Measurements from ENCODE around the gene SYNDIG1.

The SYNDIG1 gene

GRCh38 chr20:24578567-24579415, 109.4 kb downstream of the SYNDIG1 start:
- no peak for FAIRE-seq

DNA sequence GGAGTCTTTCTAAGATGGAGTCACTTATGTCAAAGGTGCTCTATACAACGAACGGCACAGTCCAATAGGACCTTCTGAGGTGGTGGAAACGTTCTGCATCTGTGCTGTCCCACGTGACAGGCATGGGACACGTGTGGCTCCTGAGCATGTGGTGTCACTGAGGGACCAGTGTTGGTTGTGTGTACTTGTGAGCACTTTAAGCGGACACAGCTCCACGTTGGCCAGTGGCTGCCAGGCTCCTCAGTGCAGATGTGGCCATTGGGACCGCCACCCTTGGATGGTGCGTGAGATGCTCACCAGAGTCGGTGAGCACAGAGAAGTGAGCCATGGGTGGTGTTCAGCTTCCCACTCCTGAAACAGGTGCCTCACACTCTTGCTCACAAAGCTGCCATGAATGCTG, 110.0 kb downstream of the SYNDIG1 start:
- DNase-seq (ENCODE audit: extremely low spot score, insufficient read length, low read depth) (no peak), FAIRE-seq (no peak)

More at GRCh38 chr20:24578567-24579415, 109.4 kb downstream of the SYNDIG1 start:
- no peak for DNase-seq (ENCODE audit: extremely low spot score, insufficient read length, low read depth)

- FAIRE-seq: no peak
- no peak for DNase-seq (ENCODE audit: extremely low spot score, insufficient read length, low read depth)
Measured at GRCh38 chr20:24580006-24580405, 110.6 kb downstream of the SYNDIG1 start.

DNA sequence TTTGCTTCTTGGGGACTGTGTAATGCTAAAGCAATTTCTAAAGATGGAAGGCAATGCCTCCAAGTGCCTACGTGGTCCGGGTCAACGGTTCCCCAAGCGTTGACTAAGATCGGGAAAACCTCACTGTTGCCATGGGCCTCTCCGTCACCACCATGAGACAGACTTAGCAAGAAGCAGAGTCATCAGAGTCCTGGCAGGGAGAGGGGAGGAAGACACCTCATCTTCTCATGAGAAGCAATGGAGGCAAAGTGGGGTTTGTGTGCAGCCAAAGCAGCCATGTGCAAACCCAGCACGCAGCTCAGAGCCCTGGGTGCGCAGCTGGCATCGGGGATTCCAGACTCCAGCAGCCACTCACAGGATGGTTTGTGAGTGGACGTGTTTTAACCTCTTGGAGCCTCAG, 111.4 kb downstream of the SYNDIG1 start:
- no peak for FAIRE-seq
- DNase-seq (ENCODE audit: extremely low spot score, insufficient read length, low read depth): no peak

DNA sequence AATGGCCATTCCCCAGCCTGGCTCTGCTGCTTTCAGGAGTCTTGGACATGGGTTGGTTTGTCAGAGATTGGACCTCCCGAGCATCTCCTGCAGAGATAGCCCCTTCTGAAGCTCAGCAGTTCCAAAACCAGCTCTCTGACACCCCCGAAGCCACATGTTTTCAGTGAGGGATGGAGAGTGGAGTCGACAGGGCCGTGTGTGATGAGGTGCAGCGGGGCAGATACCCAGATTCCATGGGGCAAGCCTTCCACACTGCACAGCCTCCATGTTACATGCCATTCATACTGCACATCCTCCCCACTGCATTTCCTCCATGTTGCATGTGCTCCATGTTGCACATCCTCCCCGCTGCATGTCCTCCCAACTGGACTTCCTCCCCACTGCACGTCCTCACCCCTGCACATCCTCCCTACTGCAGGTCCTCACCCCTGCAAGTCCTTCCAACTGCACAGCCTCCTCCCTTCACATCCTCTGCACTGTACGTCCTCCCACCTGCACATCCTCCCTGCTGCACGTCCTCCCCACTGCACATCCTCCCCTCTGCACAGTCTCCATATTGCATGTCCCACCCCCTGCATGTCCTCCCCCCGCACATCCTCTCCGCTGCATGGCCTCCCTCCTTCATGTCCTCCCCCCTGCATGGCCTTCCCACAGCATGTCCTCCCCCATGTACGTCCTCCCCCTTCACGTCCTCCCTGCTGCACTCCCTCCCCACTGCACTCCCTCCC, 112.2 kb downstream of the SYNDIG1 start:
- FAIRE-seq (no peak), DNase-seq (ENCODE audit: extremely low spot score, insufficient read length, low read depth) (no peak)

- DNase-seq (ENCODE audit: extremely low spot score, insufficient read length, low read depth) (no peak), FAIRE-seq (no peak)
Measured at GRCh38 chr20:24582373-24583168, 113.1 kb downstream of the SYNDIG1 start.

DNA sequence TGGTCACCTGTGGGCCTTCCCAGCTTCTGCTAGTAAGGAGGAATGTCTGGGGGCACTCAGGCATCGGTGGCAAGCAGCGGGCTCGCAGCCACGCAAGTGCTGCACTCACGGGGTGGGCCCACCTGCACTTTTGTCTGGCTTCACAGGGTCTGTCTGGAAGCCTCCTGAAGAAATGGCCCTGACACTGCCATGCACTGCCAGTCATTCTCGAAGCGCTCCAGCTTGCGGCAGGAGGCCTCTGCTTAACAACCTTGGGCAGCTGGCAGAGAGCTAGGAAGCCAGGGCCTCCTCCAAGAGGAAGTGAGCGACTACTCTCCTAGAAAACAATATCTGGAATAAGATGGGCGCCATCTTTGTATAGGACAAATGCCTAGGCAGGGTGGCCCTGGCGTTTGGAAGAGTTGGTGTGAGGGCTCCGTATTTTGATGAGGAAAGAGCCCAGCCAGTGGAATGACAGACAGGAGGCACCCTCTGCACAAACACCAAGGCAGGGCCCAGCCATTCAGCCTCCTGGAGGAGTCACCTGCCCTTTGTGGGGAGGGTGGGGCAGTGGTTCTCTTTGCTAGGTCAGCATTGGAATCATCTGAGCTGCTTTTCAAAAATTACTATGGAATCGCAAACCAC, 113.9 kb downstream of the SYNDIG1 start:
- FAIRE-seq (no peak), DNase-seq (ENCODE audit: extremely low spot score, insufficient read length, low read depth) (no peak)

DNA sequence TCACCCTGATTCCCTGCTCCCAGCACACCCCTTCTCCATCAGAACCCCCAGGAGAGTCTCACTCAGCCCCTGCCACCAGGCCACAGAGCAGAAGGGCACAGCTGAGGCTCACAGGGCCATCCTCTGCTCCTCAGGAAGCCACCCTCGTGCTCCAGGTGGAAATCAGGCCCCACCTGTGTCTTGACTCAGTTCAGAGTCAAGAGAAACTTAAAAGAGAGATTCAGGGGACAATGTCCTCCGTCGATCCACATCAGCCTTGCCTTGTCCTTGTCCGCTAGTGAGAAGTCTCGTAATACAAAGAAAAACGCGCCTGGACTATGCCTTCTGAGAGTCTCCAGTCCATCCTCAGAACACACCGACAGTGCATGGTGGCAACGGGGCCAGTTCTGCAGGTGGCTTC, 114.6 kb downstream of the SYNDIG1 start:
- no peak for FAIRE-seq
- no peak for DNase-seq (ENCODE audit: extremely low spot score, insufficient read length, low read depth)

GRCh38 chr20:24584538-24585356, 115.3 kb downstream of the SYNDIG1 start:
- FAIRE-seq: no peak
- DNase-seq (ENCODE audit: extremely low spot score, insufficient read length, low read depth): no peak

DNA sequence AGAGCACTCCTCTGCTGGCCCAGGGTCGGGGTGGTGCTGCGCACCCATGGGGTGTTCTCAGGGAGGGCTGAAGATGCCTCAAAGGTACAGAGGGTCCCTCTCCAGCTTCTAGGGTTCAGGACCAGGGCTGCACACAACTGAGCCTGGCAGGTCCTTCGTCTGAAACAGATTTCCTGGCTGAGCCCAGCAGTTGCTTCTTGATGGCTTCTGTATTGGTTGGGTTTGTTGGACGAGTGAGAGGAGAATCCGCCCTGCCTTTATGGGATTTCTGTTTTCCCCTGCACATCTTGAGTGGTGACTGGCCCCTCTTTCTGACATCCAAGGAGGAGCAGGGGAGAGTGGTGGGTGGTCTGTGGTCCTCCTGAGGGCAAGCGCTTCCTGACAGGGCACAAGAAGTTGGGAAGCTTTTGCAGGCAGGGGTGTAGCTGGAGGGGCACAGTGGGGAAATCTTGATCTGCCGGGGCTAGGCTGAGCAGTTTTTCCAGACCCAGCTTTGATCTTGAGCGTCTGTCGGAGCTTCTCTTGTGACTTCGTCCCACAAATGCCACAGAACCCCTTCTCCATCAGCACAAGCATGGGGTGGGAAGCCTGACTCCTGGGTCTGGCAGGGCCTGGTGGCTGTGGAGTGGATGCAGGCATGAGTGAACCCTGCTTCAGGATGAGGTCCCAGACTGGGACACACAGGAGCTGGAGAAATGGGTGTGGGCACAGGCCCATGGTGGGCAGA, 116.5 kb downstream of the SYNDIG1 start:
- no peak for FAIRE-seq
- no peak for DNase-seq (ENCODE audit: extremely low spot score, insufficient read length, low read depth)

GRCh38 chr20:24586523-24586840, 117.1 kb downstream of the SYNDIG1 start:
- DNase-seq (ENCODE audit: extremely low spot score, insufficient read length, low read depth) (no peak), FAIRE-seq (no peak)

DNA sequence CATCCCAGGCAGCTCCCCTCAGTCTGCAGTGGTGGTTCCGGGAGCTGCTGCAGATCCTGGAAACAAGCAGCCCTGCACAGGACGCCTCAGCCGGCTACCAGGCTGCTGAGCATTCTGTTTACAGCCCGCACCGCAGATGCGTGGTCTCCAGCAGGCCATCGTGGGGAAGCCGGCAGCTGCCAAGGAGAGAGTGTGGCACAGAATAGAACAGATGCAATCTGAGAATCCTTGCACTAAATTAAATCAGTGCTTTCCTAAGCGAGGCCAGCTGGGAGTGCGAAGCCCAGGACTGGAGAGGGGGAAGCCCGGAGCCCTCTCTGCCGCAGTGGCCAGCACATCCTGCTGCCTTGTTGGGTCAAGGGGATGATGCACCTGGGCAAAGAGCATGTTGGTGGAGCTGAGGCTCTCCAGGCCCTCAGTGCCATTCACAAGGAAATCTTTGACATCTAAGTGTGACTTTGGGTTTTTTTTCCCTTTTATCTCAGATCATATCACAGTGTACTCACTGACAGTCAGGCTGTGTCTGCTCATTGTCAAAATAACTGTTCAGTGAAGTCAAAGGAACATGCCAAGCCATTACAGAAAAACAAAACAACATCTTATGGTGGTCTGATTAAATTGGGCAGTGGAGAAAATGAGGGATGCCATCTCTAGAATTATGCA, 118.1 kb downstream of the SYNDIG1 start:
- FAIRE-seq: no peak
- DNase-seq (ENCODE audit: extremely low spot score, insufficient read length, low read depth): no peak

GRCh38 chr20:24588047-24588635, 118.7 kb downstream of the SYNDIG1 start:
- DNase-seq (ENCODE audit: extremely low spot score, insufficient read length, low read depth) (no peak), FAIRE-seq (peak; percentile 47)

DNA sequence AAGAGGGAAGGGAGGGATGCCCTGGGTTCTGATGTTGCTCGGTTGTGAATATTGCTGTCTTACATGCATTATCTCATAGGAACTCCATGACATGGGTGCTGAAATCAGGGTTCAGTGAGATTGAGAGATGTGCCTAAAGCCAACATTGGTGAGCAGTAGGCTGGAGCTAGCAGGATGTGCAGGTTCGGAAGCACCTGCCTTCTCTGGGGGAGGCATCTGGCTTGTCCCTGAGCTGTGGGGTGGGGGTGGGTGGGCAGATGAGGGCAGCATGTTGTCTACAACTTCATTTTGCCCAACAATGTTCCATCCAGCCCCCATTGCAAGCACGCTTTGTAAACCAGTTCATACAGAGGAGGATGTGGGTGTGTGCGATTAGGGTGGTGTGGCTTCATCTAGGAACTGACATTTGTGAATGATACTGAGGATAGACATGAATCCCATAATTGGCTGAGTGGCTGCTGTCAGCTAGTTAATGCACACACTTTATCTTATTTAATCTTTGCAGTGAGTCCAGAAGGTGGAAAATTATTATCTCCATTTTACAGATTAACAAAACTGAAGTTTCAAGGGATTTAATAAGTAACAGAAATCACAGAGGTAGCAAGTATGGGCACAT, 119.4 kb downstream of the SYNDIG1 start:
- no peak for DNase-seq (ENCODE audit: extremely low spot score, insufficient read length, low read depth)
- FAIRE-seq: no peak

GRCh38 chr20:24589381-24589780, 120.0 kb downstream of the SYNDIG1 start:
- FAIRE-seq: no peak

DNA sequence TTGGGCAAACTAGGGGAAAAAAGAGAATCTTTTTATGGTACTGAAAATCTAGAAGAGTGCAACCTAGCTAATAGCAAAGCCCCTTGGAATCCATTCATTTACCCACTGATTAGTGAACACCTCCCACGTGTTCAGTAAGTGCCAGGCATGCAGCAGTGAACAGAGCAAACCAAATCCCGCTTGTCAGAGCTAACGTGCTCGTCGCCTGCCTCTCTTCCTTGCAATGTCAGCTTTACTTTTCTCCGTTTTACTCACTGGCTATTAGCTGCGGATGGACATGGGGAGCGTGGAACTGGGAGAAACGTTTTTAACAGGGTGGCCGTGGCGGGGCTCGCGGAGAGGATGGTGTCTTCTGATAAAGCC, 120.4 kb downstream of the SYNDIG1 start:
- no peak for DNase-seq (ENCODE audit: extremely low spot score, insufficient read length, low read depth)
- FAIRE-seq: no peak

More at GRCh38 chr20:24589381-24589780, 120.0 kb downstream of the SYNDIG1 start:
- DNase-seq (ENCODE audit: extremely low spot score, insufficient read length, low read depth): no peak

DNA sequence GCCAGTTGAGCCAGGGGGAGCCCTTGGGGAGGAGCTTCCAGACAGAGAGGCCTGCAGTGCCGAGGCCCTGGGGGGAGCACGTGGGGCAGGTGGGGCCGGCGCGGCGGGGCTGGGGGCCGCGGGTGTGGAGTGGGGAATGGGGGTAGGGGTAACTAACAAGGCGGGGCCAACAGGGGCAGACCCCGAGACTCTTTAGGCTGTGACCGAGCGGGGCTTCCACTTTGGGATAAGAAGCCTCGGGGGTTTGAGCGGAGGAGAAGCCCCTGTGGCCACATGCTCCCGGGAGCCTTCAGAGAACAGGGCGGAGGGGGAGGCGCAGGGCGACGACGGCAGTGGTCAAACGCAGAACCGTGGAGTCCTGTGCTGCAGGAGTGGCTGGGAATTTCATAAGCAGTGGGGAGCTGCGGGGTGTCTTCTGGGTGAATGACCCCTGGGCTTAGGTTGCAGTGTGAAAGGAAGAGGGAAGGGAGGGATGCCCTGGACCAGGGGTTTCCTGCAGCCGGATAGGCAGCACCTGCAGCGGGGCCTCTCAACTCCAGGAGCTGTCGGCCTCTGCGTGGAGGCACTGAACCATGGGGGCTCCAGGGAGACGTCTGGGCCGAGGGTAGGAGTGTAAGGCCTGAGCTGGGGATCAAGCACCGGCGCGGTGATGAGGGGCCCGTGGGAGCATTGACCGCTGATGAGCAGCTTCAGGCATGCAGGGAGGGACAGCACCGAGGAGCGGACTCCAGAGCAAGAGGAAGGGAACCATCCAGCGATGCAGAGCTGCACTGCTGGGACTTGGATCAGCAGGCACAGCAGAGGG, 121.0 kb downstream of the SYNDIG1 start:
- DNase-seq (ENCODE audit: extremely low spot score, insufficient read length, low read depth) (no peak), FAIRE-seq (no peak)

Data from GM18507 (cell line).